Panc1 (cell line): ENCODE measurements around the gene GCNA.

Experiments used
- CTCF ChIP-seq: fragments of 450-650 bp; IDR thresholded peaks from 2 replicates; pipeline ENCODE4 v1.5.1; 2017; ENCODE audit warnings: mild to moderate bottlenecking
- POLR2AphosphoS5 ChIP-seq: IDR thresholded peaks from 2 replicates; pipeline ENCODE4 v1.6.1; 2012; ENCODE audit warnings: mild to moderate bottlenecking, low read depth, low read length, moderate library complexity
- REST ChIP-seq, 2 experiments: IDR thresholded peaks; 2 replicates each; pipeline ENCODE4 v1.6.1; 2011 to 2012; ENCODE audit warnings: low read depth in 2 of 2, control low read depth in 1 of 2, low read length in 1 of 2, mild to moderate bottlenecking in 1 of 2, moderate library complexity in 1 of 2; ENCODE audit not compliant: insufficient read depth in 1 of 2
- SIN3A ChIP-seq: IDR thresholded peaks from 2 replicates; pipeline ENCODE4 v1.6.1; 2012; ENCODE audit warnings: low read depth, mild to moderate bottlenecking, low read length, moderate library complexity, borderline replicate concordance; ENCODE audit not compliant: insufficient read depth
- TCF7L2 ChIP-seq: IDR thresholded peaks from 2 replicates; pipeline ENCODE4 v1.6.1; 2011; ENCODE audit warnings: mild to moderate bottlenecking, low read depth, low read length, inconsistent platforms

DNA sequence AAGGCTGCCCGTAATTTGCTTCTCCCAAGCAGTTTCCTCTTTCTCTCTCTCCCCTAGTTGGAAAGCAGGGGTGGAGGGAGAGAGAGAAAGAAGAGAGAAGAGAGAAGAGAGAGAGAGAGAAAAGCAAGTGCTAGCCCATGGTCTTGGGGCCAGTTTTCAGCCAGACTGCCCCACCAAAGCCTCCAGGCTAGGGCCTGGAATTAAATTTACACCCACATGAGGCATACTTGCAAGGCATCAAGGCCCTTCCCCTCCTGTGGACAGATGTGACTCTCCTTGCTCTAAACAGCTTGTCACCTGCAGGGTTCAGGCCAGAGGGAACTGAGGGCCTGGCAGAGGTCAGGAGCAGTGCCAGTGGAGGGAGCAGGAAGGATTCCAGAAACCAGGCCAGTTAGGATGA lies 41.7 kb downstream of the GCNA start:
- TF ChIP-seq CTCF, result no peak
- TF ChIP-seq TCF7L2, result no peak
- TF ChIP-seq REST (IDR thresholded peaks at IDR 0.05; ENCODE audit: insufficient read depth in 1 of 2, low read depth in 2 of 2, low read length in 1 of 2), result no peak
- TF ChIP-seq SIN3A, result no peak
- no peak for TF ChIP-seq POLR2AphosphoS5
